ENCODE data around the gene CASP9.
"Not testable (repeated sequence)": the region's sequence is repeated elsewhere in the genome, so short reads cannot be mapped to it uniquely, and the experiment has no call there.

CASP9 gene

DNA sequence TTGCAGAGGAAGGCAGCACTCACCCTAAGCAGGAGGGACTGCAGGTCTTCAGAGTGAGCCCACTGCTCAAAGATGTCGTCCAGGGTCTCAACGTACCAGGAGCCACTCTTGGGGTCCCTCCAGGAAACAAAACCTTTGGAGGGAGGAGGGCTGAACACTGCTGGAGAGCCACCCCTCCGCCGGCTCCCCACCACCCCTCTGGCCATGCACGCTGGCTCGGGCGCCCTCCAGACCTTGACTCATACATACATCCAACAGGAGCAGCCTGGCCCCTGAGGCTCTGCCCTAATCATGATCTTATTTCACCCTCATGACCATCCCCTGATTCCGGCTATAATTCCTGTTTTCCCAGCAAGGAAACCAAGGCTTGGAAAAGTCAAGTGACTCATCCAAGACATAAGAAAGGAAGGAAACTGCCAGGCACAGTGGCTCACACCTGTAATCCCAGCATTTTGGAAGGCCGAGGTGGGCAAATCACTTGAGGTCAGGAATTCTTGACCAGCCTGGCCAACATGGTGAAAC is 30.1 kb downstream of the CASP9 start:
- Histone ChIP-seq H3K4me1 (ENCODE audit: insufficient read depth, low read length) (peaks cover 6% of the 10 kb centered on the region; the same call in 1 of the 2 replicates), H3K36me3 (ENCODE audit: insufficient read depth, low read length) (no peaks in the 10 kb centered on the region)

DNA sequence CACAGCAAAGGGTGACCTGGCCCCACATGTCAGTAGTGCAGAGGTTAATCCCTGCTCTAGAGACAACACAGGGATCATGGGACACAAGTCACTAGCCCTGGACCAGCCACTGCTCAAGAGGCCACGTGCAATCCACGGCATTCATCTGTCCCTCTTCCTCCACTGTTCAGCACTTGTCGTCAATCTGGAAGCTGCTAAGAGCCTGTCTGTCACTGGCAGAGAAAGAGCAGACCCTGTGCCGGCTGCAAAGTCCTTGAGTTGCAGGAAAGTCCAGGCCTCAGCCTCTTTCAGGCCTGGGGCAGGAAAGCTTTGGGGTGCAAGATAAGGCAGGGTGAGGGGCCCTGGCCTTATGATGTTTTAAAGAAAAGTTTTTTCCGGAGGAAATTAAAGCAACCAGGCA is 31.4 kb downstream of the CASP9 start:
- Histone ChIP-seq H3K4me1 (ENCODE audit: insufficient read depth, low read length) (peaks cover 6% of the 10 kb centered on the region; the same call in 1 of the 2 replicates), H3K9me3 (ENCODE audit: control insufficient read depth, insufficient read depth, low read length) (no peaks in the 10 kb centered on the region; the same call in 1 of the 2 replicates), H3K36me3 (ENCODE audit: insufficient read depth, low read length) (no peaks in the 10 kb centered on the region), H3K9ac (ENCODE audit: low read depth, low read length) (no peak overlapping the region)

More for the DNA sequence above, 30.1 kb downstream of the CASP9 start:
- Histone ChIP-seq H3K9me3 (ENCODE audit: control insufficient read depth, insufficient read depth, low read length) (no peaks in the 10 kb centered on the region; the same call in 1 of the 2 replicates), H3K9ac (ENCODE audit: low read depth, low read length) (no peak overlapping the region)

GRCh38 chr1:15491010-15491409 is 33.0 kb downstream of the CASP9 start:
- not testable (repeated sequence) for H3K9me3 ChIP-seq (ENCODE audit: control insufficient read depth, insufficient read depth, low read length); H3K36me3 ChIP-seq (ENCODE audit: insufficient read depth, low read length); H3K4me1 ChIP-seq (ENCODE audit: insufficient read depth, low read length); H3K9ac ChIP-seq (ENCODE audit: low read depth, low read length)

DNA sequence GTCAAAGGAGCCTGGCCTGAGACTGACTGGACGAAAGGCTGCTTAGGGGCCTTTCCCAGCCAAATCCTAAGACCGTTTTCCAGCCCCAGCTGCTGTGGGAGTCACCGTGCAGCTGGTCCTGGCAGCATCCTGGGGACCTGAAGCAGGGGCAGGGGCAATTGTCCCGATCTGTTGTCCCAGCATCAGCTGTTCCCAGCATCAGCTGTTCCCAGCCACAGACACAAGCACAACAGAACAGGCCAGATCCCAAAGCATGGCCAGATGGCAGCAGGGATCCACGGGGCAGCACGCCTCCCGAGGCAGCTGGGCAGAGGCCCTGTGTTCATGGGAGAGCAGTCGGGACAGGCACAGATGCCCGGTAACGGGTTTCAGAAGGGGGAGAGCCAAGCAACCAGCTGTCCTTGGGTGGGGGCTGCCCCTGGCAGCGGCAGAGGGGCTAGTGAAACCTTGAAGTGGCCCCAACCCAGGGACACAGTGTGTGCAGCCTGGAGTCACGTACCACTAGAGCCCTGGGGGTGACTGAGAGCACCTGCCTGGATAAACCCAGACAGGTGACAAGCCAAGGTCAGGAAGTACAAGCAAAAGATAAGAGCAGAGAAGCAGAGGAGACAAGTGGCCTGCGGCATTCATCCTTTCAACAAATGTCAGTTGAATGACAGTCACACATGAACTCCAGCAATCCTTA is 34.8 kb downstream of the CASP9 start:
- no peak overlapping the region for H3K9ac ChIP-seq (ENCODE audit: low read depth, low read length)
- H3K36me3 ChIP-seq (ENCODE audit: insufficient read depth, low read length): no peaks in the 10 kb centered on the region
- H3K4me1 ChIP-seq (ENCODE audit: insufficient read depth, low read length): no peaks in the 10 kb centered on the region
- H3K9me3 ChIP-seq (ENCODE audit: control insufficient read depth, insufficient read depth, low read length): no peaks in the 10 kb centered on the region; the same call in 1 of the 2 replicates

GRCh38 chr1:15488371-15488770 is 35.6 kb downstream of the CASP9 start:
- no peaks in the 10 kb centered on the region; the same call in 1 of the 2 replicates for H3K9me3 ChIP-seq (ENCODE audit: control insufficient read depth, insufficient read depth, low read length)
- H3K9ac ChIP-seq (ENCODE audit: low read depth, low read length): no peak overlapping the region
- H3K4me1 ChIP-seq (ENCODE audit: insufficient read depth, low read length): no peaks in the 10 kb centered on the region
- no peaks in the 10 kb centered on the region for H3K36me3 ChIP-seq (ENCODE audit: insufficient read depth, low read length)

DNA sequence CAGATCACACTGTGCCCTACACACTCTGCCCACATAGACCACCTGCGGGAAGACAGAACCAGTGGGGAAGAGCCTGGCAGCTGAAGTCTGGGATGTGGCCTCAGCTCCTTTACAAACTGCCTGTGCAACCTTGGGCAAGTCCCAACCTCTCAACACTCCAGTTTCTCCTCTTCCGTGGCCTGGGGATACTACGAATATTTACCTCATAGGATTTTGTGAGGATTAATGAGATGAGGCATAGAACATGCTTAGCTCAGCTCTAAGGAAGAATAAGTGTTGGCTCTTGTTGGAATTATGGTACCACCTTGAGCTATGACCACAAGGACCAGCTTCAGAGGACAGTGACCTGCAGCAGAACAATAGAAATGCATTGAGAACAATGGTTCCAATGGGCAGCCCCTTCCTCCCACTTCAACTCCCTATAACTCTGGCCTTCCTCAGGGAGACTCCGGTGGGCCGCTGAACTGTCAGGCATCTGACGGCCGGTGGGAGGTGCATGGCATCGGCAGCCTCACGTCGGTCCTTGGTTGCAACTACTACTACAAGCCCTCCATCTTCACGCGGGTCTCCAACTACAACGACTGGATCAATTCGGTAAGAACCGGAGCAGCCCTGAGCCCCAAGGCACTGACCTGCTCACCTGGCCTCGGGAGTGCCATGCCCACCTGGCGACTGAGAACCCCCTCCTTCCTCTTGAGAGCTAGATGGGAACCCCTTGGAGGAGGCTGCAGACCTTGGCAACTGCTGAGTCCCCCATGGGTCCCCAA is 37.0 kb downstream of the CASP9 start:
- H3K9me3 ChIP-seq (ENCODE audit: control insufficient read depth, insufficient read depth, low read length); H3K4me1 ChIP-seq (ENCODE audit: insufficient read depth, low read length); H3K36me3 ChIP-seq (ENCODE audit: insufficient read depth, low read length): not testable (repeated sequence)

DNA sequence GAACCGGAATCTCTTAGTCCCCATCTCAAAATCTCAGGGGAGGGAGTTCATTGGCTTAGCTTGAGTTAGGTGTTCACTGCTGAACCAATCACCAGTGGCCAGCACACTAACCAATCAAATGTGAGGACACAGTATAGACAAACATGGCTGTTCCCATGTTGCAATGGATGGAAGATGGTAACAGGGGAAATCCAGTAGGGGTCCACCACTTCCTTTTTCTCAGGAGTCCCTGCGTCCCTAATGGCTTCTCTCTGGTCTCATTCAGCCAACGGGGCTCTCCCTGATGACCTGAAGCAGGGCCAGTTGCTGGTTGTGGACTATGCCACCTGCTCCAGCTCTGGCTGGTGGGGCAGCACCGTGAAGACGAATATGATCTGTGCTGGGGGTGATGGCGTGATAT is 38.4 kb downstream of the CASP9 start:
- Histone ChIP-seq H3K36me3 (ENCODE audit: insufficient read depth, low read length) (no peaks in the 10 kb centered on the region), H3K4me1 (ENCODE audit: insufficient read depth, low read length) (no peaks in the 10 kb centered on the region), H3K9ac (ENCODE audit: low read depth, low read length) (no peak overlapping the region), H3K9me3 (ENCODE audit: control insufficient read depth, insufficient read depth, low read length) (no peaks in the 10 kb centered on the region; the same call in 1 of the 2 replicates)

More for the DNA sequence above, 37.0 kb downstream of the CASP9 start:
- not testable (repeated sequence) for H3K9ac ChIP-seq (ENCODE audit: low read depth, low read length)

DNA sequence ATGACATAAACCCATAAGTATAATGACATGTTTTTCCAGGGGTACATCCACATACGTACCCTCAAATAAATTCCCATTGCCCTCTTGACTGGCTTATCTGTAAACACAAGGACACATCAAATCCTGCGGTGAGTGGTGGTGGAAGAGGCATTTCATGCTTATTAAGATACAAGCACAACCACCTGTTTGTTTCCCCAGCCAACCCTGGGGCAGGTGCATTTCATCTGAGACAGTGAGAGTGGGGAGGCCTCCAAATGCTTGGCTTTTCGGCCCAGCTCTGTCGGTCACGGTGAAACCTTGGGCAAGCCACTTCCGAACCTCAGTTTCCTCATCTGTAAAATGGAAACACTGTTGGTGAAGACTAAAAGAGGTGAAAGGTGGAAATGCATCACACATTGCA is 39.6 kb downstream of the CASP9 start:
- H3K36me3 ChIP-seq (ENCODE audit: insufficient read depth, low read length); H3K9ac ChIP-seq (ENCODE audit: low read depth, low read length); H3K4me1 ChIP-seq (ENCODE audit: insufficient read depth, low read length); H3K9me3 ChIP-seq (ENCODE audit: control insufficient read depth, insufficient read depth, low read length): not testable (repeated sequence)

DNA sequence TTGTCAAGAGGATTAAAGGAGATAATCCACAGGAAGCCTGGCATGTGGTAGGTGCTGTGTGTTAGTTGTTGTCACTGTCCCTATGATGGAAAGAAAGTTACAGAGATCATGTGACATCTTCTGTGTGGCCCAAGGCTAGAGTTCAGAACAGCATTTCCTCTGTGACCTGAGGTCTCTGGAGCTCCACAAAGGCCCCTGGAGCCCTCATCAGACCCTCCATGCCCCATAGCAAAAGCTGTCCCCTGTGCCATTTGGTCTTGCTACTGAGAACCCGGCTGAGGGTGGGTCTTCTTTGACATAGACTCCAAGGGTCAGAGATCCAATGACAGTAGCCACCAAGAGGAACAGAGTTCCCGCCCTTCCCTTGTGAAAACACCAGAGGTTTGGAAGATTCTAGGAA is 40.0 kb downstream of the CASP9 start:
- no peaks in the 10 kb centered on the region for H3K4me1 ChIP-seq (ENCODE audit: insufficient read depth, low read length)
- H3K36me3 ChIP-seq (ENCODE audit: insufficient read depth, low read length): no peaks in the 10 kb centered on the region
- H3K9ac ChIP-seq (ENCODE audit: low read depth, low read length): no peak overlapping the region
- H3K9me3 ChIP-seq (ENCODE audit: control insufficient read depth, insufficient read depth, low read length): no peaks in the 10 kb centered on the region

GRCh38 chr1:15482983-15483543 is 41.0 kb downstream of the CASP9 start:
- H3K4me1 ChIP-seq (ENCODE audit: insufficient read depth, low read length); H3K9me3 ChIP-seq (ENCODE audit: control insufficient read depth, insufficient read depth, low read length); H3K9ac ChIP-seq (ENCODE audit: low read depth, low read length); H3K36me3 ChIP-seq (ENCODE audit: insufficient read depth, low read length): not testable (repeated sequence)

DNA sequence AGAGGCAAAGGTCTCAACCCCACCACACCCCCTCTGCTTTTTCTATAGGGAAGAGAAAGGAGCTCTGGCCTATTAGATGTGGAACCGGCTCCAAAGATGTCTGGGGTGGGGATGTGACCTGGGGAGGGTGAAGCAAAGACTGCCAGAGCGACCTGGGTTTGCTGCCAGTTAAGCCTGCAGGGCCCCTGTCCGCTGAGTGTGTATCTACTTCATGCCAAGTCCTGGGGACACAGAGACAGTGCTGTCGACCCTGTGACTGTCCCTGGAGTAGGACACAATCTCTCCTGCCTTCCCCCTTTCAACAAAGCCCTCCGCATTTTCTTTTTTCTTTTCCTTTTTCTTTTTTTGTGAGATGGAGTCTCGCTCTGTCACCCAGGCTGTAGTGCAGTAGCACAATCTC is 41.6 kb downstream of the CASP9 start:
- not testable (repeated sequence) for H3K36me3 ChIP-seq (ENCODE audit: insufficient read depth, low read length); H3K9ac ChIP-seq (ENCODE audit: low read depth, low read length); H3K9me3 ChIP-seq (ENCODE audit: control insufficient read depth, insufficient read depth, low read length); H3K4me1 ChIP-seq (ENCODE audit: insufficient read depth, low read length)

GRCh38 chr1:15479654-15480347 is 44.2 kb downstream of the CASP9 start:
- no peak overlapping the region for H3K9ac ChIP-seq (ENCODE audit: low read depth, low read length)
- H3K36me3 ChIP-seq (ENCODE audit: insufficient read depth, low read length): no peaks in the 10 kb centered on the region
- H3K9me3 ChIP-seq (ENCODE audit: control insufficient read depth, insufficient read depth, low read length): no peaks in the 10 kb centered on the region
- no peaks in the 10 kb centered on the region for H3K4me1 ChIP-seq (ENCODE audit: insufficient read depth, low read length)

DNA sequence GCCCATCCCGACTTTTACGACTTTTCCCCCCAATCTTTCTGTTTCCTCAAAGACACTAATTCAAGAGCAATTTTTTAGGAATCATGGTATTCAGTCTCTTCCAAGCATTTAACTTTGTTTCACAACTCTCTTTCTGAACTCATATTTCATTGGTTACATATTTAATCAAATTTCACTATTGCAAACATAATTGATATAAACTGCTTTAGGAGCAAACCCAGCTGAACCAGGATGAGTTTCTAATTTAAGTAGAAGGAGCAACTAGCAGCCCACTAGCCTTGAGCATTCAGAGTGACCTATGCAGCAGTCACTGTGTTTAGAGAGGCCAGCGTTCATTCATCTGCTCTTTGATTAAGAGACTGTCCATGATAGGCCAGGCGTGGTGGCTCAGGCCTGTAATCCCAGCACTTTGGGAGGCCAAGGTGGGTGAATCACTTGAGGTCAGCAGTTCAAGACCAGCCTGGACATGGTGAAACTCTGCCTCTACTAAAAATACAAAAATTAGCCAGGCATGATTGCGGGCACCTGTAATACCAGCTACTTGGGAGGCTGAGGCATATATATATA is 46.3 kb downstream of the CASP9 start:
- Histone ChIP-seq H3K9ac (ENCODE audit: low read depth, low read length) (no peak overlapping the region), H3K36me3 (ENCODE audit: insufficient read depth, low read length) (no peaks in the 10 kb centered on the region), H3K4me1 (ENCODE audit: insufficient read depth, low read length) (no peaks in the 10 kb centered on the region), H3K9me3 (ENCODE audit: control insufficient read depth, insufficient read depth, low read length) (no peaks in the 10 kb centered on the region)

DNA sequence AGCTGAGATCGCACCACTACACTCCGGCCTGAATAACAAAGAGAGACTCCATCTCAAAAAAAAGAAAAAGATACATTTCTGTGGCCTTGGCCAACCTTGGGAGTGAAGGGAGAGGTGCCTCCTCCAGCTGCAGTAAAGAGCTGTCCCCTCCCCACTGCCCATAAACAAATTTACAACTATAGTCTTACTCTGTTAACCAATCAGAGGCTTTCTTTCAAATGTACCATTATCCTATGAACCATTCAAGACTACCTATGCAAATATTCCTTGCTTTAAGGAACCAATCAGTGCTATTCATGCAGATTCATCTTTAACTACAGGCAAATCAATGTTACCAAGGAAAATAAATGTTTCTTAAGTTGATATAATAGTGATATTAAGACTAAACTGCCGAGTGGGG is 47.1 kb downstream of the CASP9 start:
- no peaks in the 10 kb centered on the region for H3K4me1 ChIP-seq (ENCODE audit: insufficient read depth, low read length)
- no peak overlapping the region for H3K9ac ChIP-seq (ENCODE audit: low read depth, low read length)
- H3K9me3 ChIP-seq (ENCODE audit: control insufficient read depth, insufficient read depth, low read length): no peaks in the 10 kb centered on the region
- H3K36me3 ChIP-seq (ENCODE audit: insufficient read depth, low read length): no peaks in the 10 kb centered on the region
